ENCODE data around the gene DSG3. TPM values are rescaled to one million over a fixed set of nuclear protein-coding genes. Genes with fewer than 3 reads are reported as not detected.
"Not testable (repeated sequence)": the region's sequence is repeated elsewhere in the genome, so short reads cannot be mapped to it uniquely, and the experiment has no call there.

The DSG3 gene
- total and polyA plus RNA-seq, 11 donors: 0.01 to 0.07 TPM; not detected in 9

DNA sequence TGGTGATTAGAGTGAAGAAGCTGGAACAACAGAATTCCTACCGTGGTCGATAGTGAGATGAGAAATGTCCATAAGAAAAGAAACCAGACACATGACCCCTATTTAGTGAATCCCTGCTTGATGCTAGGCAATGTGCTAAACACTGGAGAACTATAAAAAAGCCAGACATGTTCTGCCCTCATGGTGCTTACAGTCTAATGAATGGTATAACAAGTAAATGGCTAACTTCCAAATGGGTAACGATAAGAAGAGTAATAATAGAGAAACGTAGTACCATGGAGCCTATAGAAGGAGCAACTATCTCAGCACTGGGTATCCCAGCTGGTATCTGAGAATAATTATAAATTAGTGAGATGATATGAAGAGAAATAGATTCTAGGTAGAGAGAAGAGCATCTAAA is 55.5 kb downstream of the DSG3 start:
- Histone ChIP-seq H3K9me3 (peaks cover 0 to 9% (median 0%) of the 10 kb centered on the region in 12 donors), H3K27me3 (peaks cover 0 to 14% (median 0%) of the 10 kb centered on the region in 9 donors), H3K27ac (no peak overlapping the region), H3K4me3 (no peak overlapping the region), H3K4me1 (peaks cover 0 to 13% (median 2%) of the 10 kb centered on the region in 12 donors), H3K36me3 (no peaks in the 10 kb centered on the region)
- TF ChIP-seq, protein P1, sequence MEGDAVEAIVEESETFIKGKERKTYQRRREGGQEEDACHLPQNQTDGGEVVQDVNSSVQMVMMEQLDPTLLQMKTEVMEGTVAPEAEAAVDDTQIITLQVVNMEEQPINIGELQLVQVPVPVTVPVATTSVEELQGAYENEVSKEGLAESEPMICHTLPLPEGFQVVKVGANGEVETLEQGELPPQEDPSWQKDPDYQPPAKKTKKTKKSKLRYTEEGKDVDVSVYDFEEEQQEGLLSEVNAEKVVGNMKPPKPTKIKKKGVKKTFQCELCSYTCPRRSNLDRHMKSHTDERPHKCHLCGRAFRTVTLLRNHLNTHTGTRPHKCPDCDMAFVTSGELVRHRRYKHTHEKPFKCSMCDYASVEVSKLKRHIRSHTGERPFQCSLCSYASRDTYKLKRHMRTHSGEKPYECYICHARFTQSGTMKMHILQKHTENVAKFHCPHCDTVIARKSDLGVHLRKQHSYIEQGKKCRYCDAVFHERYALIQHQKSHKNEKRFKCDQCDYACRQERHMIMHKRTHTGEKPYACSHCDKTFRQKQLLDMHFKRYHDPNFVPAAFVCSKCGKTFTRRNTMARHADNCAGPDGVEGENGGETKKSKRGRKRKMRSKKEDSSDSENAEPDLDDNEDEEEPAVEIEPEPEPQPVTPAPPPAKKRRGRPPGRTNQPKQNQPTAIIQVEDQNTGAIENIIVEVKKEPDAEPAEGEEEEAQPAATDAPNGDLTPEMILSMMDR (IDR thresholded peaks at IDR 0.05): no peak
- TF ChIP-seq POLR2A (IDR thresholded peaks at IDR 0.05): no peak
- DNase-seq (no peak), ATAC-seq (no peak)
- 92 to 97% (median 96%) methylated on average over 4 of the region's 4 CpGs for WGBS, 4 donors
- intact Hi-C loops (cut with DNase I): loop anchor here in 6 of 10 donors (5.0 to 10.0 kb wide), 6 partner anchors 78 to 508 kb away; partner anchors contain the start of gene DSC2 (in 2 of the 6)

DNA sequence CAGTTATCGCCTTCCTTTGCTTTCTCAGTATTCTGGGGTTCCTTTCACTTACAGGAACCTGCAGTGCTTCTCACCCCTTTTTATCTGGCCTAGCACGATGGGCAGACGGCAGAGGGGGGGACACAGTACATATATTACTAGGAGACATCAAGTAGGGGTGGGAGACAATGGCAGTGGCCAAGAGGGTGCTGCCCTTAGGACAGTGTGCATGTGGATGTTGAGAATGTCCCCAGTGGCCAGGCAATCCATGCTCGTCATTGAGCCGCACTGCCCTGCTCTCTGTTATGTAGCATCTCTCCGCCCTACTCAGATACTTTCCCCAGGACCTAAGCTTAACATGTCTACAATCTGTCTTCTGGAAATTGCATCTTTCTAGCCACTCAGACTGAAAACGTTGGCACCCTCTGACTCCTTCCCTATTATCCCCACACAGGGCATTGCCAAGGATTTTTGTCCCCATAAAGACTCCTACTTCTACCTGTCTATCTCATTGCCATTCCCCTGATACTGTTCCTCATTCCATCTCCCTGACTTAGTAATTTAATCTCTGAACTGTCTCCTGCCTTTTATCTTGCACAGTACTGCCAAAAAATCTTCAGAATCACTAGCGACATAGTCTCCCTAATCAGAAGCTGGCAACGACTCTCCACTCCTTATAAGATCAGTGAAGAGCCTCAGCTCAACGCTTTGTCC is 57.1 kb downstream of the DSG3 start:
- H3K27me3 ChIP-seq: peaks cover 0 to under 1% (median 0%) of the 10 kb centered on the region in 9 donors
- peak in 2 of 4 donors; percentile 29 to 57 for ATAC-seq
- no peaks in the 10 kb centered on the region for H3K36me3 ChIP-seq
- 65 to 69% (median 68%) methylated on average over 10 of the region's 10 CpGs for WGBS, 4 donors
- peaks cover 0 to 9% (median 0%) of the 10 kb centered on the region in 12 donors for H3K4me1 ChIP-seq
- intact Hi-C loops (cut with DNase I): loop anchor here in 6 of 10 donors (5.0 to 10.0 kb wide), 7 partner anchors 80 to 510 kb away; partner anchors contain the start of gene DSC2 (in 2 of the 6)
- no peak overlapping the region for H3K4me3 ChIP-seq
- peaks cover 0 to 10% (median 0%) of the 10 kb centered on the region in 12 donors for H3K9me3 ChIP-seq
- DNase-seq: no peak
- no peak overlapping the region for H3K27ac ChIP-seq
- TF ChIP-seq POLR2A (IDR thresholded peaks at IDR 0.05): no peak
- TF ChIP-seq, protein P1 (IDR thresholded peaks at IDR 0.05): no peak

DNA sequence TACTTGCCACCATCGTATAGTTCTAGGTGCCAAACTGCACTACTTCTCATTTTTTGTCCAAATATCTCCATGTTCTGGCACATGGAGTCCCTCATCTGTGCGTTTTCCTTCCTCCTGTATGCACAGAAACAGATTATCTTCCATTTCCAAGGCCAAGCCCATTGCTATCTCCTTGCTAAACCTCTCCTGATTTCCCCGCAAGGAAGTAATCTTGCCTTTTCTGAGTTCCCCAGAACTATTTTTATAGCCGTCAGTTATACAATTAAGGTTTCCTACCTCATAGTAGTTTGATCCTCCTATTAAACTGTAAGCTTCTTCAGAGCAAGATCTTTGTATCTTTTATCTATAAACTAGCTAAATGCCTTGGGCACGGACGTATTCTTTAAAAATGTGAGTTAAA is 57.6 kb downstream of the DSG3 start:
- ATAC-seq (no peak), DNase-seq (no peak)
- Histone ChIP-seq H3K36me3 (no peaks in the 10 kb centered on the region), H3K27me3 (no peaks in the 10 kb centered on the region), H3K27ac (no peak overlapping the region), H3K4me1 (peaks cover 0 to 8% (median 0%) of the 10 kb centered on the region in 12 donors), H3K9me3 (peaks cover 0 to 10% (median 0%) of the 10 kb centered on the region in 12 donors), H3K4me3 (no peak overlapping the region)
- intact Hi-C loops (cut with DNase I): loop anchor here in 4 of 10 donors (5.0 to 10.0 kb wide), 6 partner anchors 80 to 510 kb away; no protein-coding TSS in a partner anchor
- TF ChIP-seq, protein P1 (IDR thresholded peaks at IDR 0.05): no peak
- no peak for TF ChIP-seq POLR2A (IDR thresholded peaks at IDR 0.05)
- 49 to 65% (median 54%) methylated on average over 6 of the region's 6 CpGs for WGBS, 4 donors

DNA sequence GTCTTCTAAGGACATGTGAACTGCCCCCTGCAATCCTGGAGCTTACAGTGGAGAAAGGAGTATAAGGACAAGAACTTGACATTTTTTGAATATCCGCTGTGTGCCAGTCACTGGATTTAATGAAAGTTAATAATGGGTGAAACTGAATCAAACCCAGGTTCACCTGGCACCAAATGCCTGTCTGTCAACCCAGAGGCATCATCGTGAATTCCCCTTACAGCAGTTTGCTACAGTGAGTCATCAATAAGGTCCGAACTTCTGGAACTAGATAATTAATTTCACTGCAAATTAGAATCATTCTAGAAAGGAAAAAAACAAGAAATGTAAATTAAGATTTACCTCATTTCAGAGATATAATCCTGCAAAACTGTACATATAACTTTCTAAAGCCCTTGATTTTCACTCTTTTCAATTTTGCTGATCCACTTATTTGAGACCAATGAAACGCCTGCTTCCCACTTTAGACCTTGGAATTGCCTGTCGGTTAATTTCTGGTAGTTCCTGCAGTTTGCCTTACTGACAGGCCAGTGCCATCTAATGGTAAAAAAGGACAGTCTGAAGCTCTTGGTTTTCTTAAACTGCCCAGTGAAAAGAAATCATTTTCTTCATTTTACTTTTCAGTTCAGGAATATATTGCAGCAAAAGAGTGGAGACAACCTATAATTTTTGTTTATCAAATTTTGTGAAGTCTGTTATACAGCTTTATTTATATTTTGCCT is 58.6 kb downstream of the DSG3 start:
- intact Hi-C loops (cut with DNase I): loop anchor here in 4 of 10 donors (5.0 to 10.0 kb wide), 6 partner anchors 81 to 511 kb away; no protein-coding TSS in a partner anchor
- 59 to 64% (median 61%) methylated on average over 5 of the region's 5 CpGs for WGBS, 4 donors
- no peak overlapping the region for H3K27ac ChIP-seq
- no peak for TF ChIP-seq POLR2A (IDR thresholded peaks at IDR 0.05)
- TF ChIP-seq, protein P1 (IDR thresholded peaks at IDR 0.05): peak; percentile 15 to 65 (median 50)
- no peak for DNase-seq
- peaks cover 0 to 6% (median 0%) of the 10 kb centered on the region in 12 donors for H3K4me1 ChIP-seq
- no peaks in the 10 kb centered on the region for H3K36me3 ChIP-seq
- peaks cover 0 to 10% (median 0%) of the 10 kb centered on the region in 12 donors for H3K9me3 ChIP-seq
- H3K4me3 ChIP-seq: no peak overlapping the region
- no peak for ATAC-seq
- no peaks in the 10 kb centered on the region for H3K27me3 ChIP-seq

DNA sequence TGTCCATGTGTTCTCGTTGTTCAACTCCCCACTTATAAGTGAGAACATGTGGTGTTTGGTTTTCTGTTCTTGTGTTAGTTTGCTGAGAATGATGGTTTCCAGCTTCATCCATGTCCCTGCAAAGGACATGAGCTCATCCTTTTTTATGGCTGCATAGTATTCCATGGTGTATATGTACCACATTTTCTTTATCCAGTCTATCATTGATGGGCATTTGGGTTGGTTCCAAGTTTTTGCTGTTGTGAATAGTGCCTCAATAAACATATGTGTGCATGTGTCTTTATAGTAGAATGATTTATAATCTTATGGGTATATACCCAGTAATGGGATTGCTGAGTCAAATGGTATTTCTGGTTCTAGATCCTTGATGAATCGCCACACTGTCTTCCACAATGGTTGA is 59.6 kb downstream of the DSG3 start:
- H3K4me3 ChIP-seq, DNase-seq, H3K27ac ChIP-seq, ATAC-seq, H3K36me3 ChIP-seq, H3K27me3 ChIP-seq, H3K4me1 ChIP-seq: not testable (repeated sequence)
- intact Hi-C loops (cut with DNase I): loop anchor here in 4 of 10 donors (5.0 to 10.0 kb wide), 6 partner anchors 82 to 512 kb away; no protein-coding TSS in a partner anchor
- H3K9me3 ChIP-seq: peaks cover 0 to 10% (median 0%) of the 10 kb centered on the region in 12 donors
- 93 to 97% (median 95%) methylated on average over 2 of the region's 2 CpGs for WGBS, 4 donors
